ENCODE data around the gene INHBE.
A peak's percentile ranks its signal among the peaks of the same experiment; 100 is the strongest.

Gene INHBE

DNA sequence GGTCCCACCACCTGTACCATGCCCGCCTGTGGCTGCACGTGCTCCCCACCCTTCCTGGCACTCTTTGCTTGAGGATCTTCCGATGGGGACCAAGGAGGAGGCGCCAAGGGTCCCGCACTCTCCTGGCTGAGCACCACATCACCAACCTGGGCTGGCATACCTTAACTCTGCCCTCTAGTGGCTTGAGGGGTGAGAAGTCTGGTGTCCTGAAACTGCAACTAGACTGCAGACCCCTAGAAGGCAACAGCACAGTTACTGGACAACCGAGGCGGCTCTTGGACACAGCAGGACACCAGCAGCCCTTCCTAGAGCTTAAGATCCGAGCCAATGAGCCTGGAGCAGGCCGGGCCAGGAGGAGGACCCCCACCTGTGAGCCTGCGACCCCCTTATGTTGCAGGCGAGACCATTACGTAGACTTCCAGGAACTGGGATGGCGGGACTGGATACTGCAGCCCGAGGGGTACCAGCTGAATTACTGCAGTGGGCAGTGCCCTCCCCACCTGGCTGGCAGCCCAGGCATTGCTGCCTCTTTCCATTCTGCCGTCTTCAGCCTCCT, 1.1 kb downstream of the INHBE start (continued):
- TF ChIP-seq, protein P1, sequence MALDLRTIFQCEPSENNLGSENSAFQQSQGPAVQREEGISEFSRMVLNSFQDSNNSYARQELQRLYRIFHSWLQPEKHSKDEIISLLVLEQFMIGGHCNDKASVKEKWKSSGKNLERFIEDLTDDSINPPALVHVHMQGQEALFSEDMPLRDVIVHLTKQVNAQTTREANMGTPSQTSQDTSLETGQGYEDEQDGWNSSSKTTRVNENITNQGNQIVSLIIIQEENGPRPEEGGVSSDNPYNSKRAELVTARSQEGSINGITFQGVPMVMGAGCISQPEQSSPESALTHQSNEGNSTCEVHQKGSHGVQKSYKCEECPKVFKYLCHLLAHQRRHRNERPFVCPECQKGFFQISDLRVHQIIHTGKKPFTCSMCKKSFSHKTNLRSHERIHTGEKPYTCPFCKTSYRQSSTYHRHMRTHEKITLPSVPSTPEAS (tag by site-specific recombination; IDR thresholded peaks at IDR 0.05): no peak
- peak; percentile 24; the same call in 1 of the 2 replicates for TF ChIP-seq ZNF629 (tag by site-specific recombination; IDR thresholded peaks at IDR 0.05)
- TF ChIP-seq, protein P2, sequence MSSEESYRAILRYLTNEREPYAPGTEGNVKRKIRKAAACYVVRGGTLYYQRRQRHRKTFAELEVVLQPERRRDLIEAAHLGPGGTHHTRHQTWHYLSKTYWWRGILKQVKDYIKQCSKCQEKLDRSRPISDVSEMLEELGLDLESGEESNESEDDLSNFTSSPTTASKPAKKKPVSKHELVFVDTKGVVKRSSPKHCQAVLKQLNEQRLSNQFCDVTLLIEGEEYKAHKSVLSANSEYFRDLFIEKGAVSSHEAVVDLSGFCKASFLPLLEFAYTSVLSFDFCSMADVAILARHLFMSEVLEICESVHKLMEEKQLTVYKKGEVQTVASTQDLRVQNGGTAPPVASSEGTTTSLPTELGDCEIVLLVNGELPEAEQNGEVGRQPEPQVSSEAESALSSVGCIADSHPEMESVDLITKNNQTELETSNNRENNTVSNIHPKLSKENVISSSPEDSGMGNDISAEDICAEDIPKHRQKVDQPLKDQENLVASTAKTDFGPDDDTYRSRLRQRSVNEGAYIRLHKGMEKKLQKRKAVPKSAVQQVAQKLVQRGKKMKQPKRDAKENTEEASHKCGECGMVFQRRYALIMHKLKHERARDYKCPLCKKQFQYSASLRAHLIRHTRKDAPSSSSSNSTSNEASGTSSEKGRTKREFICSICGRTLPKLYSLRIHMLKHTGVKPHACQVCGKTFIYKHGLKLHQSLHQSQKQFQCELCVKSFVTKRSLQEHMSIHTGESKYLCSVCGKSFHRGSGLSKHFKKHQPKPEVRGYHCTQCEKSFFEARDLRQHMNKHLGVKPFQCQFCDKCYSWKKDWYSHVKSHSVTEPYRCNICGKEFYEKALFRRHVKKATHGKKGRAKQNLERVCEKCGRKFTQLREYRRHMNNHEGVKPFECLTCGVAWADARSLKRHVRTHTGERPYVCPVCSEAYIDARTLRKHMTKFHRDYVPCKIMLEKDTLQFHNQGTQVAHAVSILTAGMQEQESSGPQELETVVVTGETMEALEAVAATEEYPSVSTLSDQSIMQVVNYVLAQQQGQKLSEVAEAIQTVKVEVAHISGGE (tag by site-specific recombination; conservative IDR thresholded peaks at IDR 0.05; ENCODE audit: low read depth): no peak
- TF ChIP-seq, protein P3, sequence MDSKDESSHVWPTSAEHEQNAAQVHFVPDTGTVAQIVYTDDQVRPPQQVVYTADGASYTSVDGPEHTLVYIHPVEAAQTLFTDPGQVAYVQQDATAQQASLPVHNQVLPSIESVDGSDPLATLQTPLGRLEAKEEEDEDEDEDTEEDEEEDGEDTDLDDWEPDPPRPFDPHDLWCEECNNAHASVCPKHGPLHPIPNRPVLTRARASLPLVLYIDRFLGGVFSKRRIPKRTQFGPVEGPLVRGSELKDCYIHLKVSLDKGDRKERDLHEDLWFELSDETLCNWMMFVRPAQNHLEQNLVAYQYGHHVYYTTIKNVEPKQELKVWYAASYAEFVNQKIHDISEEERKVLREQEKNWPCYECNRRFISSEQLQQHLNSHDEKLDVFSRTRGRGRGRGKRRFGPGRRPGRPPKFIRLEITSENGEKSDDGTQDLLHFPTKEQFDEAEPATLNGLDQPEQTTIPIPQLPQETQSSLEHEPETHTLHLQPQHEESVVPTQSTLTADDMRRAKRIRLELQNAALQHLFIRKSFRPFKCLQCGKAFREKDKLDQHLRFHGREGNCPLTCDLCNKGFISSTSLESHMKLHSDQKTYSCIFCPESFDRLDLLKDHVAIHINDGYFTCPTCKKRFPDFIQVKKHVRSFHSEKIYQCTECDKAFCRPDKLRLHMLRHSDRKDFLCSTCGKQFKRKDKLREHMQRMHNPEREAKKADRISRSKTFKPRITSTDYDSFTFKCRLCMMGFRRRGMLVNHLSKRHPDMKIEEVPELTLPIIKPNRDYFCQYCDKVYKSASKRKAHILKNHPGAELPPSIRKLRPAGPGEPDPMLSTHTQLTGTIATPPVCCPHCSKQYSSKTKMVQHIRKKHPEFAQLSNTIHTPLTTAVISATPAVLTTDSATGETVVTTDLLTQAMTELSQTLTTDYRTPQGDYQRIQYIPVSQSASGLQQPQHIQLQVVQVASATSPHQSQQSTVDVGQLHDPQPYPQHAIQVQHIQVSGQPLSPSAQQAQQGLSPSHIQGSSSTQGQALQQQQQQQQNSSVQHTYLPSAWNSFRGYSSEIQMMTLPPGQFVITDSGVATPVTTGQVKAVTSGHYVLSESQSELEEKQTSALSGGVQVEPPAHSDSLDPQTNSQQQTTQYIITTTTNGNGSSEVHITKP (tag by site-specific recombination; IDR thresholded peaks at IDR 0.05): peak; percentile 48
- no peak for TF ChIP-seq ZNF433 (tag by site-specific recombination; IDR thresholded peaks at IDR 0.05; ENCODE audit: low read depth)
- TF ChIP-seq ZNF521 (tag by site-specific recombination; IDR thresholded peaks at IDR 0.05): no peak
- no peak for TF ChIP-seq OVOL3 (tag by site-specific recombination; IDR thresholded peaks at IDR 0.05)
- TF ChIP-seq ZIC2 (tag by site-specific recombination; IDR thresholded peaks at IDR 0.05): peak; percentile 77
- TF ChIP-seq ZNF558 (tag by site-specific recombination; IDR thresholded peaks at IDR 0.05): 0 out of 2 replicates have a peak, but pooled peaks have one; percentile 15

DNA sequence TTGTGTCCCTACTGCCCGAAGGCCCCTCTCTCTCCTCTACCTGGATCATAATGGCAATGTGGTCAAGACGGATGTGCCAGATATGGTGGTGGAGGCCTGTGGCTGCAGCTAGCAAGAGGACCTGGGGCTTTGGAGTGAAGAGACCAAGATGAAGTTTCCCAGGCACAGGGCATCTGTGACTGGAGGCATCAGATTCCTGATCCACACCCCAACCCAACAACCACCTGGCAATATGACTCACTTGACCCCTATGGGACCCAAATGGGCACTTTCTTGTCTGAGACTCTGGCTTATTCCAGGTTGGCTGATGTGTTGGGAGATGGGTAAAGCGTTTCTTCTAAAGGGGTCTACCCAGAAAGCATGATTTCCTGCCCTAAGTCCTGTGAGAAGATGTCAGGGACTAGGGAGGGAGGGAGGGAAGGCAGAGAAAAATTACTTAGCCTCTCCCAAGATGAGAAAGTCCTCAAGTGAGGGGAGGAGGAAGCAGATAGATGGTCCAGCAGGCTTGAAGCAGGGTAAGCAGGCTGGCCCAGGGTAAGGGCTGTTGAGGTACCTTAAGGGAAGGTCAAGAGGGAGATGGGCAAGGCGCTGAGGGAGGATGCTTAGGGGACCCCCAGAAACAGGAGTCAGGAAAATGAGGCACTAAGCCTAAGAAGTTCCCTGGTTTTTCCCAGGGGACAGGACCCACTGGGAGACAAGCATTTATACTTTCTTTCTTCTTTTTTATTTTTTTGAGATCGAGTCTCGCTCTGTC, 1.8 kb downstream of the INHBE start:
- no peaks in the 10 kb centered on the region for H3K36me3 ChIP-seq (ENCODE audit: control insufficient read depth in 2 of 2, insufficient read depth in 1 of 2, low read length in 2 of 2)
- no peaks in the 10 kb centered on the region for H3K9me3 ChIP-seq (ENCODE audit: control insufficient read depth, insufficient read depth, low read depth, low read length)
- POLR2A ChIA-PET: no interaction called here
- no peak overlapping the region for H3K4me3 ChIP-seq (ENCODE audit: low read depth, low read length)
- CTCF ChIA-PET: interaction anchor here (0.6 to 9.7 kb wide), 24 partner anchors 9 to 274 kb away, joined by 3 to 219 read pairs (median 9); partner anchors contain the start of genes INHBC, MARS1 and NXPH4
- no peak overlapping the region; the same call in 1 of the 2 replicates for H3K27ac ChIP-seq (ENCODE audit: extremely low read depth, low read depth, low read length)
- peaks cover 15% of the 10 kb centered on the region for H3K4me1 ChIP-seq (ENCODE audit: control insufficient read depth, insufficient read depth, low read length)
- TF ChIP-seq ZNF274 (IDR thresholded peaks at IDR 0.05; ENCODE audit: low read length) (no peak), ZNF274 (tag by site-specific recombination; IDR thresholded peaks at IDR 0.05; ENCODE audit: borderline replicate concordance) (no peak), ZBTB48 (tag by site-specific recombination; IDR thresholded peaks at IDR 0.05) (peak; percentile 85), ZNF169 (tag by site-specific recombination; IDR thresholded peaks at IDR 0.05) (0 out of 2 replicates have a peak, but pooled peaks have one; percentile 12), PRDM1 (tag by site-specific recombination; IDR thresholded peaks at IDR 0.05) (peak; percentile 43; the same call in 1 of the 2 replicates)
- TF ChIP-seq, protein P4, sequence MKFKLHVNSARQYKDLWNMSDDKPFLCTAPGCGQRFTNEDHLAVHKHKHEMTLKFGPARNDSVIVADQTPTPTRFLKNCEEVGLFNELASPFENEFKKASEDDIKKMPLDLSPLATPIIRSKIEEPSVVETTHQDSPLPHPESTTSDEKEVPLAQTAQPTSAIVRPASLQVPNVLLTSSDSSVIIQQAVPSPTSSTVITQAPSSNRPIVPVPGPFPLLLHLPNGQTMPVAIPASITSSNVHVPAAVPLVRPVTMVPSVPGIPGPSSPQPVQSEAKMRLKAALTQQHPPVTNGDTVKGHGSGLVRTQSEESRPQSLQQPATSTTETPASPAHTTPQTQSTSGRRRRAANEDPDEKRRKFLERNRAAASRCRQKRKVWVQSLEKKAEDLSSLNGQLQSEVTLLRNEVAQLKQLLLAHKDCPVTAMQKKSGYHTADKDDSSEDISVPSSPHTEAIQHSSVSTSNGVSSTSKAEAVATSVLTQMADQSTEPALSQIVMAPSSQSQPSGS (tag by site-specific recombination; IDR thresholded peaks at IDR 0.05; ENCODE audit: low read depth): no peak
- TF ChIP-seq, protein P5, sequence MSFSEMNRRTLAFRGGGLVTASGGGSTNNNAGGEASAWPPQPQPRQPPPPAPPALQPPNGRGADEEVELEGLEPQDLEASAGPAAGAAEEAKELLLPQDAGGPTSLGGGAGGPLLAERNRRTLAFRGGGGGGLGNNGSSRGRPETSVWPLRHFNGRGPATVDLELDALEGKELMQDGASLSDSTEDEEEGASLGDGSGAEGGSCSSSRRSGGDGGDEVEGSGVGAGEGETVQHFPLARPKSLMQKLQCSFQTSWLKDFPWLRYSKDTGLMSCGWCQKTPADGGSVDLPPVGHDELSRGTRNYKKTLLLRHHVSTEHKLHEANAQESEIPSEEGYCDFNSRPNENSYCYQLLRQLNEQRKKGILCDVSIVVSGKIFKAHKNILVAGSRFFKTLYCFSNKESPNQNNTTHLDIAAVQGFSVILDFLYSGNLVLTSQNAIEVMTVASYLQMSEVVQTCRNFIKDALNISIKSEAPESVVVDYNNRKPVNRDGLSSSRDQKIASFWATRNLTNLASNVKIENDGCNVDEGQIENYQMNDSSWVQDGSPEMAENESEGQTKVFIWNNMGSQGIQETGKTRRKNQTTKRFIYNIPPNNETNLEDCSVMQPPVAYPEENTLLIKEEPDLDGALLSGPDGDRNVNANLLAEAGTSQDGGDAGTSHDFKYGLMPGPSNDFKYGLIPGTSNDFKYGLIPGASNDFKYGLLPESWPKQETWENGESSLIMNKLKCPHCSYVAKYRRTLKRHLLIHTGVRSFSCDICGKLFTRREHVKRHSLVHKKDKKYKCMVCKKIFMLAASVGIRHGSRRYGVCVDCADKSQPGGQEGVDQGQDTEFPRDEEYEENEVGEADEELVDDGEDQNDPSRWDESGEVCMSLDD (tag by site-specific recombination; IDR thresholded peaks at IDR 0.05): no peak
- TF ChIP-seq, protein P6, sequence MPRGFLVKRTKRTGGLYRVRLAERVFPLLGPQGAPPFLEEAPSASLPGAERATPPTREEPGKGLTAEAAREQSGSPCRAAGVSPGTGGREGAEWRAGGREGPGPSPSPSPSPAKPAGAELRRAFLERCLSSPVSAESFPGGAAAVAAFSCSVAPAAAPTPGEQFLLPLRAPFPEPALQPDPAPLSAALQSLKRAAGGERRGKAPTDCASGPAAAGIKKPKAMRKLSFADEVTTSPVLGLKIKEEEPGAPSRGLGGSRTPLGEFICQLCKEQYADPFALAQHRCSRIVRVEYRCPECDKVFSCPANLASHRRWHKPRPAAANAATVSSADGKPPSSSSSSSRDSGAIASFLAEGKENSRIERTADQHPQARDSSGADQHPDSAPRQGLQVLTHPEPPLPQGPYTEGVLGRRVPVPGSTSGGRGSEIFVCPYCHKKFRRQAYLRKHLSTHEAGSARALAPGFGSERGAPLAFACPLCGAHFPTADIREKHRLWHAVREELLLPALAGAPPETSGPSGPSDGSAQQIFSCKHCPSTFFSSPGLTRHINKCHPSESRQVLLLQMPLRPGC (tag by site-specific recombination; IDR thresholded peaks at IDR 0.05): no peak

All from HEK293 (cell line).